Measurements from ENCODE around the gene GPR55.

Gene GPR55

DNA sequence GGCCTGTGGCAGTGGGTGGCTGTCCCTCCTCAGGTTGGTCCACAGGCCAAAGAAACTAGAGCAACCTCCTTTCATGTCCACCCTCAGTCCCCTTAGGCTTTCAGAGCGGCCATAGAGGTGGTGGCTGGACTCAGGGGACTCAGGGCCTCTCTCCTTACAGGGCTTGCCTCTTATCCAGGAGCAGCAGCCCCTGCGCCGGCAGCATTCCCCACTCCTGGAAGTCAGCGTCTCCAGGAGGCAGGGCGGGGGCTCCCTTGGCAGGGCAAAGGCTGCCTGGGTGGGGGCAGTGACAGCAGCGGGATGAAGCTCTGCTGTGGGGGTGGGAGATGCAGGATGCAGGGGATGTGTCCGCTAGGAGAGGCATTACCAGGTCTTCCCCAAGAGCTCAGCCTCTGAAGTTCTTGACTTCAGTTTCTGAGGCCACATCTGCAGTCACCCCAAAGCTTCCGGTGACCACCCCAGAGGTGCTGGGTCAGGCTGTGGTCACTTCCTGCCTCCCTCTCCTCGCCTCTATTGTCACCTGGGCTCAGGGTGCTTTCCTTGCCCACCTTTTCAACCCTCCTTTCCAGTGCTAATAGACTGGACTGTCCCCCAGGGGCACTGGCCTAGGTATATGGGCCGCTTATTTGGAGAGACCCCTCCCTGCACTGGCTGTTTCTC is 8.6 kb upstream of the GPR55 start:
- no peak for DNase-seq

DNA sequence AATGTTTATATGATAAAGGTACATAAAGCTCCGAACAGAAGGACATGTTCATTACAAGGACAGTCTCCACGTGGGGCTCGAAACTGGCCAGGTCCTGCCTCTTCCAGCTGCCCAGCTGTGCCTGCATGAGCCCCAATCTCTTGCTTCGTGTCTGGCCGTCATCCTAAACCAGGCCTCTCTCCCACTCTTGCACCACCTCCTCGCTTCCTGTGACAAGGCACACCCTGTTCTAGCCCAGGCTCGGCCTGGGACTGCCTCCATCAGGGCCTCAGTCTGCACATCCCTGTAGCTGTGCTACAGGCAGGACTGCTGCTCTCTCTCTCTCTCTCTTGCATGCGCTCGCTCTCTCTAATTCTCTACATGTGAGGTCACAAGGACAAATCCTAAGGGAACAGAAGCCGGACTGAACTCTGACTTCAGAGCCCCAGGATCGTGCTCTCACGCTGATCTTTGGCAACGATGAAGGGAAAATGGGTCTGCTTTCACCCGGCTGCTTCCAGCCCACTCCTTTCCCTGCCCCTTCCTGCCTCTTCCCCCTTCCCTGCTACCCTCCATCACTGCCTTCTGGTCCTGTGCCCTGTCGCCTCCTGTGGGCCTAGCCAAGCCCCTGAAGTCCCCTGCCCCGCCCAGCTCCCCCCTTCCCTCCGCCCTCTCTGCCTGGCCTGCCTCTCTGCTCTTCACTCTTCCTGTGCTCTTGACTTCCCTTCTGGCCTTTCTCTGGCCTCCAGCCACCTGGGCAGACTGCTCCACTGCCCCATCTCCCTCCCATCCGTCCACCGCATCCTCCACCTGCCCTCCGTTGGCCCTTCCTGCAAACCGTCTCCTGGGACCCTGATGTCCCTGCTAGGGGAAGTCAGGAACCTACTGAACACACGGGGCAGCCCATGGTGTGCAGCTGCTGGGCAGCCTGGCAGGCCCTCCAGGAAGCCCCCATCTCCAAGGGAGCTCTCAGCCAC is 7.8 kb upstream of the GPR55 start:
- DNase-seq, result no peak

DNA sequence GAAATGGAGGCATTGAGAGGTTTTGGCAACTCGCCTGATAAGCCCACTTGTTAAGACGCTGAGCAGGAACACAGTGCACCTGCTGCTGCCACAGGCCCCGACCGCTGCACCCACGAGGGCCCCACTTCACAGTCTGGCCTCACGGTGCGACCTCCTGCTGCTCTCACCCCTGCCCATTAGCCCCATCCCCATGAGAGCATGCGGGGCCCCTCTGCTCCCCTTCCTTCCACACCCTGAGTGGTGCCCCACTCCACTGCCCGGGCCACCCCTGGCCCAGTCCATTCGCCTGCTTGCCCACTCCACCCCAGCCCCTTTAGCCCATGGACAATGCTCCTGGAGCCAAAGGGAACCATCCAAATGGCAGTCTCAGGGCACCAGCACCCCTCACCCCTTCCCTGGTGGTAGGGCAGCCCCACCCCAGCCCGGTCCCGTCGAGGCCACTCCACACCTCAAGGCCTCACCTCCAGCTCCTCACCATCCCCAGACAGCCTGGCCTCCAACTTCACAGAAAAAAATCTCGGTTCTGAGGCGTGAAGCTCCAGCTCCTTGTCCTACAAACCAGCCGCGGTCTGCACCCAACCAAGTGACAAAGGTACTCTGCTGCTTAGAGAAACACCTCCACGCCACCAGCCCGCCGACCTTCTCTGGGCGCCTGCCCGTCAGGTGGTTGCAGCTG is 6.7 kb upstream of the GPR55 start:
- DNase-seq, result no peak

DNA sequence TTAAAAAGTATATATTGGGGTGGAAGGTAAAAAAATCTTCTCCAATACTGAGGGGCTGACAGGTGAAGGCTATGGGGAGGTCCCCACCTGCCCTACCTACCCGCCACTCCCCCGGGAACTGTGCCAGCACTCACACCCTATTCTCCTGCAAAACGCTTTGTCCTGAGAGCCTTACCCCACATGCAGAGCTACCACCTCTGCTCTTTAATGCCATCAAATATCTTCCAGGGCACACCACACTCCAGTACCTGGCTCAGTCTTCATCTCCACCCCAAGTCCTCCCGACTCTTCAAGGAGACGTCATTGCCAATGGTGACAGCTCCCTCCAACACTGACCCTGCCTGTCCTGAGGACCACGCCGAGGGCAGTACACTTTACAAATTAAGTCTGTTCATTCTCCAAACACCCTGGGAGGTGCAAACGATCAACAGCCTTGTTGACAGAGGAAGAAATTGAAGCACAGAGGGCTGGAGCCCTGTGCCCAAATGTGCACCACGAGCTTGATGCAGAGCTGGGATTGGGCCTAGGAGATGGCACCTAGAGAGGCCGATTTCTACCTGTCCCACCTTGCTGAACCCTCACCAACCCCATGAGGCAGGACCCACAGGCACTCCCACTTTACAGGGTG is 6.0 kb upstream of the GPR55 start:
- DNase-seq, result no peak

- DNase-seq, result no peak
Measured at GRCh38 chr2:230930149-230930780, 5.2 kb upstream of the GPR55 start.

- DNase-seq, result no peak
Measured at GRCh38 chr2:230929381-230930148, 4.5 kb upstream of the GPR55 start.

GRCh38 chr2:230928701-230929380 is 3.8 kb upstream of the GPR55 start:
- no peak for DNase-seq

GRCh38 chr2:230927711-230928341 is 2.8 kb upstream of the GPR55 start:
- DNase-seq, result no peak

GRCh38 chr2:230925879-230926765 is 1.1 kb upstream of the GPR55 start:
- no peak for DNase-seq

DNA sequence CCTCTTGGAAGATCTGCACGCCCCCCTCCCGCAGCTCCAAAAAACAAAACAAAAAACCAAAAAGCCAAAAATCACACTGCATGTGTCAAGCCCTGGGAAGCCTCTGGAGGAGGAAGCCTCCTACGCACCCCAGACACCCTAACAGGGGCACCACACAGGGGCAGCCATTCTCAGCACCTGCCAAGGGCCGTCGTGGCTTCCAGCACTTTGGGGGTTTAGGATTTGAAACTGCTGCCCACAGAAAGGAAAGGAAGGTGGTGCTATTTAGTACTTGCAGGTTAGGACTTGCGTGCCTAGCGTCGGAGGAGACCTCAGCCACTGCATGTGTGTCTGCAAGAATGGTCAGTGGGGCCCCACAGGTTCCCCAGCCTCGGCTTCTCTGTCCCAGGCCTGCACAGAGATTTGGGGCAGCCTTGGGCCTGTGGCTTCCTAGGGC is 419 bp upstream of the GPR55 start:
- no peak for DNase-seq

GRCh38 chr2:230924092-230924469 is 961 bp downstream of the GPR55 start:
- no peak for DNase-seq

DNA sequence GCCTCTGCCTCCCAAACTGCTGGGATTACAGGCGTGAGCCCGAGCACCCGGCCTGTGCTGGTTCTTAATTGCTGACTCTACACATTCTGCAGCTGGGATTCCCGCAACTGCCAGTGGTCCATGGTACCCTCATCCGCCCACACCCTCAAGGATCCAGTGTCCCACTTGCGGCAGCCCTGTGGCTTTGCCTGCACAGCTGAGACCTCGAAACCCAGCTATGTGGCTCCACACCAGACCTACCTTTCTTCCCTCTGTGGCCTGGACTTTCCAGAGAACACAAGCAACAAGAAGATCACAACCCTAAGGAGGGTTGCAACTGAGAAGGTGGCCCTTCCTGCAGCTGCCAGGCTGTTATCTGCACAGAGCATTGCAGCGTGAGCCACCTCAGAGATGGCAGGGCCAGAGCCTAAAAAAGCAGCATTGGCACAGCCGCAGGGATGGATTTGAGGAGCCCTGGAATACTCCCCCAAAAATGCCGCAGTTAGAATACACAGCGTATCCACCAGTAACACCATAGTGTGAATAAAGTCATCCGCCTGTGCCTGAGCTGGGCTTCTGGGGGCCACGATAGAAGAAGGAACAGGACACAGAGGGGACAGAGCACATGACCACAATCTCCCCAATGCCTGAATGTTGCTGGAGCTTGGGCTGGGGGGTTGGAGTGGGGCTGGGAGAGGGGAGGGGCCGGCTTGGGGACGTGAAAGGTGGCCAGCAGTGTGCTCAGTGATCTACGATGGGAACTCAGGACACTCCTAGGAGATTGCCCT is 1.9 kb downstream of the GPR55 start:
- no peak for DNase-seq

GRCh38 chr2:230921806-230922595 is 3.0 kb downstream of the GPR55 start:
- DNase-seq, result no peak

GRCh38 chr2:230920167-230920566 is 4.9 kb downstream of the GPR55 start:
- DNase-seq, result no peak

GRCh38 chr2:230919681-230920080 is 5.4 kb downstream of the GPR55 start:
- DNase-seq, result no peak

DNA sequence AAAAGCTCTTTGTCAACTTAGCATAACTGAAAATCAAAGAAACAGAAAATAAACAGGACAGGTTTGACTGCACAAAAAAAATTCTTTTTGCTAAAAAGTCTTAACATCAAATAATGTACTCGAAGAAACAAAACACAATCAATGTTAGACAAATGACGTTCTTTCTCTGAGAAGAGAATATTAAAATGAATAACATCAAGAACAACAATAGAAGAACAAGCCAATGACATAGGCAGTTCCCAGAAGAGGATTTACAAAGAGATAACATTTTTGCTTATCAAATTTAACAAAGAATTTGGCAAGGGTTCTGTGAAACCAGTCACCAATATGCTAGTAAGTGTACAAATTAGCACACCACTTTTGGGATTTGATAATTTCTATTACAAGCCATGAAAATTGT is 5.8 kb downstream of the GPR55 start:
- DNase-seq, result no peak

GRCh38 chr2:230916218-230916617 is 8.8 kb downstream of the GPR55 start:
- DNase-seq, result no peak

GRCh38 chr2:230915319-230915718 is 9.7 kb downstream of the GPR55 start:
- DNase-seq, result no peak
